IMR-90 (cell line): ENCODE results near the gene TGFBRAP1. TPM values are rescaled to one million over a fixed set of nuclear protein-coding genes. Genes with fewer than 3 reads are reported as not detected.

Experiments
- ATAC-seq: fragments of 200-7000 bp; cut with Tn5 transposase; 2 replicates; pipeline ENCODE4 v1.9.1; 2020; ENCODE audit warnings: low read depth, mild to moderate bottlenecking, moderate library complexity
- BruUV-seq: library from RNA; stranded (reverse); fragments of 400-500 nt; replicated peaks from 2 replicates; lab custom pipeline; 2021; lab: Mats Ljungman, UMichigan
- CTCF ChIA-PET: fragments of 300-600 bp; formaldehyde crosslinking; extraction: SDS; loops from one replicate; lab custom pipeline; 2021; ENCODE audit warnings: antibody characterized with exemption; lab: Yijun Ruan, JAX
- POLR2A ChIA-PET: fragments of 300-600 bp; sonication (Branson Sonifier 250); formaldehyde crosslinking; loops from one replicate; lab custom pipeline; 2022; ENCODE audit warnings: antibody characterized with exemption; ENCODE audit not compliant: unreplicated experiment; lab: Charles Lee
- DNase-seq: peaks from one replicate; pipeline ENCODE4 v3.0.0; 2013
- H2AFZ ChIP-seq: replicated peaks from 2 replicates; pipeline ENCODE3; 2013; ENCODE audit warnings: low read length, mild to moderate bottlenecking; ENCODE audit not compliant: poor library complexity
- H2AK5ac ChIP-seq: 2 replicates; pipeline ENCODE4 v1.6.1; 2013; ENCODE audit warnings: low read depth, low read length, inconsistent platforms
- H2AK9ac ChIP-seq: replicated peaks from 2 replicates; pipeline ENCODE3; 2013; ENCODE audit warnings: mild to moderate bottlenecking, low read depth, low read length, moderate library complexity; ENCODE audit not compliant: poor library complexity
- H2BK120ac ChIP-seq: 2 replicates; pipeline ENCODE4 v1.6.1; 2013; ENCODE audit warnings: low read depth, low read length, inconsistent platforms
- H2BK15ac ChIP-seq: 3 replicates; pipeline ENCODE4 v1.6.1; 2013; ENCODE audit warnings: low read depth, low read length, inconsistent platforms
- H2BK20ac ChIP-seq: 2 replicates; pipeline ENCODE4 v1.6.1; 2013; ENCODE audit warnings: low read depth, mild to moderate bottlenecking, inconsistent platforms, low read length, moderate library complexity
- H2BK5ac ChIP-seq: 2 replicates; pipeline ENCODE4 v1.6.1; 2013; ENCODE audit warnings: mild to moderate bottlenecking, low read depth, low read length, inconsistent platforms; ENCODE audit not compliant: poor library complexity, severe bottlenecking
- H3K14ac ChIP-seq: replicated peaks from 2 replicates; pipeline ENCODE4 v1.6.1; 2013; ENCODE audit warnings: low read depth, low read length, inconsistent platforms
- H3K18ac ChIP-seq: 2 replicates; pipeline ENCODE4 v1.6.1; 2013; ENCODE audit warnings: low read depth, low read length, control low read depth
- H3K23ac ChIP-seq: 2 replicates; pipeline ENCODE4 v1.6.1; 2013; ENCODE audit warnings: low read depth, low read length, inconsistent platforms
- H3K27ac ChIP-seq: 2 replicates; pipeline ENCODE4 v1.5.1; 2013; ENCODE audit warnings: mild to moderate bottlenecking, control low read depth, low read length; ENCODE audit not compliant: insufficient read depth
- H3K27me3 ChIP-seq: 2 replicates; pipeline ENCODE4 v1.6.1; 2013; ENCODE audit warnings: low read length; ENCODE audit not compliant: control insufficient read depth, insufficient read depth
- H3K36me3 ChIP-seq: 2 replicates; pipeline ENCODE4 v1.6.1; 2013; ENCODE audit warnings: low read length, mixed read lengths; ENCODE audit not compliant: control insufficient read depth, insufficient read depth
- H3K4ac ChIP-seq: 2 replicates; pipeline ENCODE4 v1.6.1; 2013; ENCODE audit warnings: low read depth, low read length, inconsistent platforms
- H3K4me1 ChIP-seq: 2 replicates; pipeline ENCODE4 v1.6.1; 2013; ENCODE audit warnings: low read length, mixed read lengths; ENCODE audit not compliant: control insufficient read depth, insufficient read depth
- H3K4me2 ChIP-seq: 2 replicates; pipeline ENCODE4 v1.6.1; 2013; ENCODE audit warnings: low read depth, mild to moderate bottlenecking, control low read depth, low read length, moderate library complexity
- H3K4me3 ChIP-seq: 2 replicates; pipeline ENCODE4 v1.5.1; 2013; ENCODE audit warnings: low read depth, mild to moderate bottlenecking, control low read depth, low read length, moderate library complexity; ENCODE audit not compliant: insufficient read depth
- H3K56ac ChIP-seq: 2 replicates; pipeline ENCODE4 v1.6.1; 2013; ENCODE audit warnings: low read length, inconsistent platforms; ENCODE audit not compliant: insufficient read depth; ENCODE audit errors: extremely low read depth
- H3K79me1 ChIP-seq, 2 experiments: 2 replicates each; pipeline ENCODE4 v1.6.1; 2013; ENCODE audit warnings: low read length in 2 of 2, inconsistent platforms in 1 of 2, low read depth in 1 of 2
- H3K9ac ChIP-seq: 2 replicates; pipeline ENCODE4 v1.6.1; 2013; ENCODE audit warnings: low read depth, low read length, control low read depth
- H3K9me1 ChIP-seq: 2 replicates; pipeline ENCODE4 v1.6.1; 2013; ENCODE audit warnings: low read length, inconsistent platforms; ENCODE audit not compliant: insufficient read depth
- H3K9me3 ChIP-seq: 2 replicates; pipeline ENCODE4 v1.6.1; 2013; ENCODE audit warnings: low read length; ENCODE audit not compliant: control insufficient read depth, insufficient read depth
- H4K20me1 ChIP-seq: 2 replicates; pipeline ENCODE4 v1.6.1; 2013; ENCODE audit warnings: low read length, inconsistent platforms; ENCODE audit not compliant: insufficient read depth
- H4K5ac ChIP-seq: 2 replicates; pipeline ENCODE4 v1.6.1; 2013; ENCODE audit warnings: mild to moderate bottlenecking, low read depth, low read length, control low read depth
- H4K8ac ChIP-seq, 2 experiments: 2 replicates each; pipeline ENCODE4 v1.6.1; 2013; ENCODE audit warnings: low read depth in 2 of 2, low read length in 2 of 2, control low read depth in 1 of 2, inconsistent platforms in 1 of 2
- H4K91ac ChIP-seq: 2 replicates; pipeline ENCODE4 v1.6.1; 2013; ENCODE audit warnings: low read depth, low read length, inconsistent platforms; ENCODE audit not compliant: insufficient read depth
- BHLHE40 ChIP-seq: fragments of 150-350 bp; IDR thresholded peaks from 2 replicates; pipeline ENCODE4 v1.6.1; 2016; ENCODE audit warnings: mild to moderate bottlenecking, low read depth, low read length
- CEBPB ChIP-seq: IDR thresholded peaks from 2 replicates; pipeline ENCODE4 v1.6.1; 2012; ENCODE audit warnings: low read depth, low read length, improper control_type of control experiment
- FOS ChIP-seq: fragments of 150-350 bp; IDR thresholded peaks from 2 replicates; pipeline ENCODE4 v1.6.1; 2016; ENCODE audit warnings: low read depth, low read length
- MAFK ChIP-seq: IDR thresholded peaks from 2 replicates; pipeline ENCODE4 v1.6.1; 2012; ENCODE audit warnings: low read depth, low read length, improper control_type of control experiment
- WGBS, 2 experiments: methylation state at CpG; one replicate each; pipeline versions ENCODE4 v1.1.5 to v1.1.7; 2013; ENCODE audit warnings: missing lambda C conversion rate in 2 of 2; ENCODE audit not compliant: insufficient read length in 1 of 2; ENCODE audit errors: extremely low coverage in 2 of 2; 5-methylcytosine and 5-hydroxymethylcytosine counted together
- dilution Hi-C: fragments of 300-500 bp; cut with HindIII; formaldehyde crosslinking; loops from one replicate; pipeline ENCODE4 v1.14.3; 2018; ENCODE audit warnings: low sequenced_read_pairs; ENCODE audit not compliant: unreplicated experiment
- in situ Hi-C: fragments of 300-500 bp; cut with MboI; formaldehyde crosslinking; loops from 3 replicates; pipeline ENCODE4 v1.14.3; 2019; ENCODE audit warnings: low sequenced_read_pairs, inconsistent platforms, mixed read lengths
- intact Hi-C: fragments of 100-400 bp; cut with micrococcal nuclease; formaldehyde crosslinking; loops from 2 replicates; pipeline ENCODE4 v1.10.0; 2022
- polyA plus RNA-seq, 3 experiments: library from polyadenylated mRNA; depleted of rRNA; stranded (reverse); fragments of >200 nt; gene quantifications; 2 replicates each; pipeline ENCODE4 v1.2.3, GENCODE V29; 2012; ENCODE audit warnings: low replicate concordance in 1 of 3
- total RNA-seq: library from RNA; depleted of rRNA; stranded (reverse); fragments of >200 nt; gene quantifications from 2 replicates; pipeline ENCODE4 v1.2.3, GENCODE V29; 2012

TGFBRAP1 gene
- total and polyA plus RNA-seq, 2 of the 4 experiments (the other 2 are of a cell fraction), result 7.2 to 10.4 TPM

DNA sequence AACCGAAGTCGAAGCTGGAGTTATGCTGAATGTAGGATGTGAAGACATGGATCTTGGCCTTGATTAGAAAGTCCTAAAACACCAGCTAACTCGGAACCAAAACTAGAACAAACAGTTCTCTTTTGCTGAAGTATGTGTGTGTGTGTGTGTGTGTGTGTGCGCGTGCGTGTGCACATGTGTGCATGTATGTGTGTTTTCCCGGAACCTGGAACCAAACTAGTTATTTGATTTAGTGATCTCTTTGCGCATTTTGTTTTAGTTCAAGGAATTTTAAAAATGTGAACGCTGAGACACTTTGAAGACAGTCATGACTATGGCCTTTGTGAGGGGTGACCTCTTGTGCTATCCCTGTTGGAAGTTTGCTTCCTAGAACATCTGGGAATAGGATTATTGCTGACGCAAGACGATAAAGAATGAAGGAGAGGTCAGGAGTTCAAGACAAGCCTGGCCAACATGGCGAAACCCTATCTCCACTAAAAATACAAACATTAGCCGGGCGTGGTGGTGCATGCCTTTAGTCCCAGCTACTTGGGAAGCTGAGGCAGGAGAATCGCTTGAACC lies 45.5 kb upstream of the TGFBRAP1 start:
- H3K56ac ChIP-seq, result peak overlapping the region; percentile 40; the same call in 1 of the 2 replicates
- peaks cover 47 to 88% of the 10 kb centered on the region in 2 experiments for H3K79me1 ChIP-seq
- H2AK5ac ChIP-seq, result peak overlapping the region; percentile 63
- peak overlapping the region; percentile 74 for H2BK20ac ChIP-seq
- peak overlapping the region; percentile 93 for H3K4ac ChIP-seq
- peak overlapping the region; percentile 91; the same call in 1 of the 3 replicates for H2BK15ac ChIP-seq
- intact Hi-C loops (no loop called here), dilution Hi-C loops (no loop called here), in situ Hi-C loops (no loop called here)
- peak; percentile 44 for ATAC-seq
- peak overlapping the region; percentile 1; the same call in 1 of the 2 replicates for H3K9ac ChIP-seq
- peak overlapping the region; percentile 84 to 88; a peak in 3 of 4 replicates for H4K8ac ChIP-seq
- CTCF ChIA-PET, result no interaction called here
- H4K5ac ChIP-seq, result peak overlapping the region; percentile 89
- peak overlapping the region; percentile 55 for H3K14ac ChIP-seq
- H3K18ac ChIP-seq, result peak overlapping the region; percentile 93
- no peak overlapping the region for H2AFZ ChIP-seq
- 64% methylated on average over 3 of the region's 15 CpGs; no CpG with 5 or more reads in 1 of the 2 experiments for WGBS, 2 experiments
- peak; percentile 44 for TF ChIP-seq MAFK
- TF ChIP-seq CEBPB, result peak; percentile 56
- TF ChIP-seq FOS, result no peak
- TF ChIP-seq BHLHE40, result no peak
- H3K27ac ChIP-seq, result peak overlapping the region; percentile 93
- peak overlapping the region; percentile 97 for H2BK5ac ChIP-seq
- H3K9me3 ChIP-seq, result no peaks in the 10 kb centered on the region
- no peak overlapping the region for H3K4me2 ChIP-seq
- peaks cover 50% of the 10 kb centered on the region for H3K9me1 ChIP-seq
- H3K4me3 ChIP-seq, result no peak overlapping the region
- peak overlapping the region; percentile 10 for H2AK9ac ChIP-seq
- H3K36me3 ChIP-seq, result peaks cover 76% of the 10 kb centered on the region
- POLR2A ChIA-PET, result no interaction called here
- H4K91ac ChIP-seq, result peak overlapping the region; percentile 91
- peaks cover 57% of the 10 kb centered on the region for H3K4me1 ChIP-seq
- H4K20me1 ChIP-seq, result peaks cover 59% of the 10 kb centered on the region
- H3K23ac ChIP-seq, result peak overlapping the region; percentile 66
- DNase-seq, result peak; percentile 90
- H2BK120ac ChIP-seq, result peak overlapping the region; percentile 75
- no peaks in the 10 kb centered on the region for H3K27me3 ChIP-seq
- BruUV-seq, result TSS peak; percentile 1
